Uterus (tissue), 4 donors: ENCODE data around the gene SLC22A1. TPM values are rescaled to one million over a fixed set of nuclear protein-coding genes. Genes with fewer than 3 reads are reported as not detected.
A peak's percentile ranks its signal among the peaks of the same experiment; 100 is the strongest.
"Not testable (repeated sequence)": the region's sequence is repeated elsewhere in the genome, so short reads cannot be mapped to it uniquely, and the experiment has no call there.

ENCODE experiments used
- DNase-seq, 2 donors: peaks; one replicate each; pipeline ENCODE4 v3.0.0-alpha.2; 2019 to 2020
- H3K27ac ChIP-seq, 2 donors: fragments of 200-600 bp; sonication (generic); 1 replicate in 1 of 2; 2 replicates in 1 of 2; pipeline ENCODE4 v1.5.1; 2016 to 2018
- H3K27me3 ChIP-seq, 2 donors: fragments of 200-600 bp; sonication (generic); one replicate each; pipeline ENCODE4 v1.5.1; 2018 to 2019; ENCODE audit warnings: control low read depth in 1 of 2
- H3K36me3 ChIP-seq, 2 donors: fragments of 200-600 bp; sonication (generic); one replicate each; pipeline ENCODE4 v1.5.1; 2019; ENCODE audit warnings: control low read depth in 1 of 2
- H3K4me1 ChIP-seq, 2 donors: fragments of 200-600 bp; sonication (generic); one replicate each; pipeline ENCODE4 v1.5.1; 2018 to 2019; ENCODE audit warnings: control low read depth in 1 of 2
- H3K4me3 ChIP-seq, 2 donors: fragments of 200-600 bp; sonication (generic); 1 replicate in 1 of 2; 2 replicates in 1 of 2; pipeline ENCODE4 v1.5.1; 2018 to 2019; ENCODE audit warnings: mild to moderate bottlenecking in 1 of 2
- H3K9me3 ChIP-seq, 2 donors: fragments of 200-600 bp; sonication (generic); one replicate each; pipeline ENCODE4 v1.5.1; 2019; ENCODE audit warnings: control low read depth in 1 of 2
- CTCF ChIP-seq, 4 experiments: fragments of 200-600 bp in 2 of 4; fragments of 450-650 bp in 2 of 4; sonication (generic) in 2 of 4; IDR thresholded peaks; one replicate each; pipeline ENCODE4 v1.5.1; 2016 to 2019; ENCODE audit warnings: antibody characterized with exemption in 4 of 4, mild to moderate bottlenecking in 2 of 4, moderate library complexity in 1 of 4
- POLR2A ChIP-seq, 2 donors: fragments of 450-650 bp; IDR thresholded peaks; one replicate each; pipeline ENCODE4 v1.6.1; 2016; ENCODE audit warnings: antibody characterized with exemption in 2 of 2, mild to moderate bottlenecking in 1 of 2, moderate library complexity in 1 of 2
- intact Hi-C: fragments of 100-400 bp; cut with DNase I; formaldehyde crosslinking; loops from one replicate; pipeline ENCODE4 v1.15.1; 2023; ENCODE audit warnings: low total_unique reads
- total RNA-seq, 4 donors: library from RNA; depleted of rRNA in 3 of 4; stranded (reverse); fragments of >200 nt in 3 of 4; gene quantifications; one replicate each; pipeline versions ENCODE4 v1.1.0 to v1.2.4, GENCODE V29; 2014 to 2023
- donor health status: DM: yes; HTN: yes; CAD: no.

SLC22A1 gene
- total RNA-seq, 4 donors from 2014 or later: 0.35 to 5.4 TPM; not detected in 2

- H3K4me3 ChIP-seq: no peak overlapping the region
- H3K27me3 ChIP-seq: no peaks in the 10 kb centered on the region
- intact Hi-C loops: no loop called here
- TF ChIP-seq POLR2A (IDR thresholded peaks at IDR 0.05): no peak
- no peak for TF ChIP-seq CTCF (IDR thresholded peaks at IDR 0.05)
- no peaks in the 10 kb centered on the region for H3K9me3 ChIP-seq
- H3K27ac ChIP-seq: peak overlapping the region in 1 of 2 donors; percentile 40
- peaks cover 0 to 3% of the 10 kb centered on the region in 2 donors for H3K4me1 ChIP-seq
- DNase-seq: no peak
- H3K36me3 ChIP-seq: no peaks in the 10 kb centered on the region
Measured at GRCh38 chr6:160133441-160134336, 12.1 kb downstream of the SLC22A1 start.

- DNase-seq, H3K36me3 ChIP-seq, H3K4me1 ChIP-seq, H3K27ac ChIP-seq, H3K4me3 ChIP-seq, intact Hi-C loops, H3K27me3 ChIP-seq, H3K9me3 ChIP-seq: not testable (repeated sequence)
Measured at GRCh38 chr6:160134337-160134751, 12.7 kb downstream of the SLC22A1 start.

- Histone ChIP-seq H3K27ac (no peak overlapping the region), H3K4me3 (no peak overlapping the region), H3K9me3 (no peaks in the 10 kb centered on the region), H3K36me3 (no peaks in the 10 kb centered on the region), H3K4me1 (peaks cover 0 to 3% of the 10 kb centered on the region in 2 donors), H3K27me3 (no peaks in the 10 kb centered on the region)
- DNase-seq: no peak
- intact Hi-C loops: loop anchor here (5.0 kb wide), 1 partner anchor 322 kb away; no protein-coding TSS in a partner anchor
- TF ChIP-seq POLR2A (IDR thresholded peaks at IDR 0.05): no peak
- no peak for TF ChIP-seq CTCF (IDR thresholded peaks at IDR 0.05)
Measured at GRCh38 chr6:160134779-160135547, 13.3 kb downstream of the SLC22A1 start.

GRCh38 chr6:160135907-160136655 is 14.5 kb downstream of the SLC22A1 start:
- H3K4me1 ChIP-seq: peaks cover 3 to 6% of the 10 kb centered on the region in 2 donors
- H3K4me3 ChIP-seq: no peak overlapping the region
- no peak overlapping the region for H3K27ac ChIP-seq
- TF ChIP-seq POLR2A (IDR thresholded peaks at IDR 0.05) (no peak), CTCF (IDR thresholded peaks at IDR 0.05) (no peak)
- H3K27me3 ChIP-seq: no peaks in the 10 kb centered on the region
- H3K36me3 ChIP-seq: no peaks in the 10 kb centered on the region
- no peaks in the 10 kb centered on the region for H3K9me3 ChIP-seq
- no peak for DNase-seq
- intact Hi-C loops: loop anchor here (5.0 kb wide), 1 partner anchor 321 kb away; no protein-coding TSS in a partner anchor
